Erythroblast (primary cell): ENCODE results near the gene IGFL4.

Experiments
- GATA1 ChIP-seq: IDR thresholded peaks from 2 replicates; pipeline ENCODE4 v1.6.1; 2011; ENCODE audit warnings: low read depth, mild to moderate bottlenecking, control low read depth, low read length, moderate library complexity
- POLR2A ChIP-seq: IDR thresholded peaks from 2 replicates; pipeline ENCODE4 v1.6.1; 2011; ENCODE audit warnings: mild to moderate bottlenecking, low read length

DNA sequence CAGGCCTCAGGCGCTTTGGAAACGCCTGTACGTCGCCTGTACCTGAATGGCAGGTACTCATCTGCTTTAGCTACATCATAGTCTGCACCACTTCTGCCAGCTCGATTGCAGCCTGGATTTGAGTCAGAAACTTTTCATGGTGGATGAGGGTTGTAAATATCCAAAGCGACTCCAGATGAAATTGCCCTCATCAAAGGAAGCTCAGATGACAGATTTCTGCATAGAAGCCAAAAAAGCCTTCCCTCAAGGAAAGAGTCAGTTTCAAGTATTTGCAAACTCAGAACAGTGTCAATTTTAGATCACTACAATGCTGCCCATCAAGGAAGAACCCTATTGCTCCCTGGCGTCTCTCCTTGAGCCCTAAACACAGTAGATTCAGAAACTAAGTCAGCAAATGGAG is 38.8 kb upstream of the IGFL4 start:
- TF ChIP-seq POLR2A = no peak
- no peak for TF ChIP-seq GATA1
